Glutamatergic neuron (in vitro differentiated cells): ENCODE results near the gene EEFSEC. TPM values are rescaled to one million over a fixed set of nuclear protein-coding genes. Genes with fewer than 3 reads are reported as not detected.

Experiments used
- DNase-seq: peaks from one replicate; pipeline ENCODE4 v3.0.0; 2022
- H3K27ac Mint-ChIP-seq: one replicate; pipeline ENCODE4 v1.8.0; 2020; ENCODE audit warnings: mild to moderate bottlenecking, mixed read lengths, inconsistent platforms; ENCODE audit not compliant: unreplicated experiment
- H3K27me3 Mint-ChIP-seq: one replicate; pipeline ENCODE4 v1.8.0; 2020; ENCODE audit warnings: mild to moderate bottlenecking, moderate library complexity, mixed read lengths, inconsistent platforms; ENCODE audit not compliant: unreplicated experiment
- H3K36me3 Mint-ChIP-seq: one replicate; pipeline ENCODE4 v1.8.0; 2020; ENCODE audit warnings: mild to moderate bottlenecking, mixed read lengths, inconsistent platforms; ENCODE audit not compliant: unreplicated experiment
- H3K4me1 Mint-ChIP-seq: one replicate; pipeline ENCODE4 v1.8.0; 2020; ENCODE audit warnings: mild to moderate bottlenecking, low read depth, mixed read lengths, inconsistent platforms; ENCODE audit not compliant: unreplicated experiment
- H3K4me3 Mint-ChIP-seq: one replicate; pipeline ENCODE4 v1.8.0; 2020; ENCODE audit warnings: mild to moderate bottlenecking, mixed read lengths, inconsistent platforms; ENCODE audit not compliant: unreplicated experiment
- H3K9me3 Mint-ChIP-seq: one replicate; pipeline ENCODE4 v1.8.0; 2020; ENCODE audit warnings: mild to moderate bottlenecking, moderate library complexity, mixed read lengths, inconsistent platforms; ENCODE audit not compliant: unreplicated experiment
- CTCF ChIP-seq: fragments of 200-600 bp; sonication (generic); IDR thresholded peaks from one replicate; pipeline ENCODE4 v1.5.0; 2021; ENCODE audit not compliant: partially characterized antibody, unreplicated experiment
- total RNA-seq: library from RNA; stranded (reverse); fragmentation: NEBNext Ultra II Directional; extraction: Animal tissue kit (Norgen Biotek cat#: 25700); gene quantifications from one replicate; pipeline ENCODE4 v1.2.1, GENCODE V29; 2021; ENCODE audit not compliant: unreplicated experiment

Gene EEFSEC
- total RNA-seq, 1 donor from 2014 or later = 8.3 TPM

GRCh38 chr3:128232376-128233178 is 79.3 kb downstream of the EEFSEC start:
- H3K27ac Mint-ChIP-seq = no peak overlapping the region
- H3K27me3 Mint-ChIP-seq = no peaks in the 10 kb centered on the region
- H3K4me3 Mint-ChIP-seq = no peak overlapping the region
- no peaks in the 10 kb centered on the region for H3K36me3 Mint-ChIP-seq
- DNase-seq = peak; percentile 73
- no peak for TF ChIP-seq CTCF
- peaks cover 3% of the 10 kb centered on the region for H3K9me3 Mint-ChIP-seq
- peaks cover 36% of the 10 kb centered on the region for H3K4me1 Mint-ChIP-seq

GRCh38 chr3:128235207-128235926 is 82.1 kb downstream of the EEFSEC start:
- Mint-ChIP-seq H3K36me3 (no peaks in the 10 kb centered on the region), H3K4me3 (peak overlapping the region; percentile 40), H3K27ac (peak overlapping the region; percentile 72), H3K4me1 (peaks cover 41% of the 10 kb centered on the region), H3K27me3 (no peaks in the 10 kb centered on the region), H3K9me3 (peaks cover 3% of the 10 kb centered on the region)
- TF ChIP-seq CTCF = no peak
- DNase-seq = no peak

- peak overlapping the region; percentile 2 for H3K27ac Mint-ChIP-seq
Observed at GRCh38 chr3:128236657-128237056, 83.4 kb downstream of the EEFSEC start.

GRCh38 chr3:128237348-128238183 is 84.3 kb downstream of the EEFSEC start:
- Mint-ChIP-seq H3K36me3 (no peaks in the 10 kb centered on the region), H3K27me3 (no peaks in the 10 kb centered on the region), H3K9me3 (peaks cover 3% of the 10 kb centered on the region), H3K4me1 (peaks cover 35% of the 10 kb centered on the region), H3K4me3 (peak overlapping the region; percentile 23), H3K27ac (no peak overlapping the region)
- DNase-seq = no peak
- TF ChIP-seq CTCF = no peak

More at GRCh38 chr3:128236657-128237056, 83.4 kb downstream of the EEFSEC start:
- H3K4me3 Mint-ChIP-seq = no peak overlapping the region
- no peak for TF ChIP-seq CTCF
- H3K36me3 Mint-ChIP-seq = no peaks in the 10 kb centered on the region
- no peaks in the 10 kb centered on the region for H3K27me3 Mint-ChIP-seq
- peaks cover 38% of the 10 kb centered on the region for H3K4me1 Mint-ChIP-seq
- H3K9me3 Mint-ChIP-seq = peaks cover 3% of the 10 kb centered on the region
- no peak for DNase-seq
